Activated T-helper 17 cell treated with anti-CD3 and anti-CD28 coated beads, Interleukin-2, amount 50 U/mL, for 72 hours (primary cell): ENCODE data around the gene ROR2. TPM values are rescaled to one million over a fixed set of nuclear protein-coding genes. Genes with fewer than 3 reads are reported as not detected.
"Not testable (repeated sequence)": the region's sequence is repeated elsewhere in the genome, so short reads cannot be mapped to it uniquely, and the experiment has no call there.

ENCODE experiments used
- ATAC-seq: fragments of 150-1000 bp; cut with Tn5 transposase; replicated peaks from 2 replicates; pipeline ENCODE4 v1.10.0; 2021; ENCODE audit warnings: mild to moderate bottlenecking, moderate library complexity
- H3K27ac Mint-ChIP-seq: one replicate; pipeline ENCODE4 v1.8.0; 2022; ENCODE audit warnings: mixed read lengths
- H3K27me3 Mint-ChIP-seq: one replicate; pipeline ENCODE4 v1.8.0; 2022; ENCODE audit warnings: mixed read lengths
- H3K36me3 Mint-ChIP-seq: one replicate; pipeline ENCODE4 v1.8.0; 2022; ENCODE audit warnings: low read depth, mild to moderate bottlenecking, mixed read lengths
- H3K4me1 Mint-ChIP-seq: one replicate; pipeline ENCODE4 v1.8.0; 2022; ENCODE audit warnings: mixed read lengths
- H3K4me3 Mint-ChIP-seq: one replicate; pipeline ENCODE4 v1.8.0; 2022; ENCODE audit warnings: mild to moderate bottlenecking, mixed read lengths
- H3K9me3 Mint-ChIP-seq: one replicate; pipeline ENCODE4 v1.8.0; 2022; ENCODE audit warnings: mixed read lengths
- total RNA-seq, 2 donors: library from RNA; stranded (reverse); gene quantifications; one replicate each; pipeline ENCODE4 v1.2.3, GENCODE V29; 2022

The ROR2 gene
- total RNA-seq, 2 donors from 2014 or later: 0.08 TPM; not detected in 1

DNA sequence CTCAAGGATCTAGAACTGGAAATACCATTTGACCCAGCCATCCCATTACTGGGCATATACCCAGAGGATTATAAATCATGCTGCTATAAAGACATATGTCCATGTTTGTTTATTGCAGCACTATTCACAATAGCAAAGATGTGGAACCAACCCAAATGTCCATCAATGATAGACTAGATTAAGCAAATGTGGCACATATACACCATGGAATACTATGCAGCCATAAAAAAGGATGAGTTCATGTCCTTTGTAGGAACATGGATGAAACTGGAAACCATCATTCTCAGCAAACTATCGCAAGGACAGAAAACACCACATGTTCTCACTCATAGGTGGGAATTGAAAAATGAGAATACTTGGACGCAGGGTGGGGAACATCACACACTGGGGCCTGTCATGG lies 336.0 kb downstream of the ROR2 start:
- H3K36me3 Mint-ChIP-seq, H3K27me3 Mint-ChIP-seq, ATAC-seq: not testable (repeated sequence)

DNA sequence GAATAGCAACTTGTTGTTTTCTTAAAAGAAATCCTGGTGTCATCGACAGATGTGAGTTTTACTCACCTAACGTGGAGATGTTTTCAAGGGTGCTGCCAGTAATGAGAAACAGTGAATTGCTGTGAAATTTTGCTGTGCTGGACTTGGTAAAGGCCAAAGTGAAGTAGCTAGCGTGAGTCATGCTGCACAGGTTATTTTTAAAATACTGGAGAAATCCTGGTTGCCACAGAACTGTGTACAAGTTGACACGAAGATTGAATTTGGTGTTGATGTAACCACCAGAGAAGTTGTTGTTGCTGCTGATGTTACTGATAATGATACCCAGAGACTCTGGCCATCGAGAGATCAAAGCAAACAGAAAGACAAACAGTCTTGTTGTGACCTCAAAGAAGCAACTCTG lies 338.4 kb downstream of the ROR2 start:
- no peak overlapping the region for H3K4me3 Mint-ChIP-seq
- peaks cover 4% of the 10 kb centered on the region for H3K27me3 Mint-ChIP-seq
- no peak overlapping the region for H3K27ac Mint-ChIP-seq
- no peaks in the 10 kb centered on the region for H3K4me1 Mint-ChIP-seq
- no peak for ATAC-seq
- no peaks in the 10 kb centered on the region for H3K36me3 Mint-ChIP-seq
- no peaks in the 10 kb centered on the region for H3K9me3 Mint-ChIP-seq

More for the DNA sequence above, 336.0 kb downstream of the ROR2 start:
- H3K9me3 Mint-ChIP-seq, H3K4me1 Mint-ChIP-seq, H3K27ac Mint-ChIP-seq, H3K4me3 Mint-ChIP-seq: not testable (repeated sequence)

DNA sequence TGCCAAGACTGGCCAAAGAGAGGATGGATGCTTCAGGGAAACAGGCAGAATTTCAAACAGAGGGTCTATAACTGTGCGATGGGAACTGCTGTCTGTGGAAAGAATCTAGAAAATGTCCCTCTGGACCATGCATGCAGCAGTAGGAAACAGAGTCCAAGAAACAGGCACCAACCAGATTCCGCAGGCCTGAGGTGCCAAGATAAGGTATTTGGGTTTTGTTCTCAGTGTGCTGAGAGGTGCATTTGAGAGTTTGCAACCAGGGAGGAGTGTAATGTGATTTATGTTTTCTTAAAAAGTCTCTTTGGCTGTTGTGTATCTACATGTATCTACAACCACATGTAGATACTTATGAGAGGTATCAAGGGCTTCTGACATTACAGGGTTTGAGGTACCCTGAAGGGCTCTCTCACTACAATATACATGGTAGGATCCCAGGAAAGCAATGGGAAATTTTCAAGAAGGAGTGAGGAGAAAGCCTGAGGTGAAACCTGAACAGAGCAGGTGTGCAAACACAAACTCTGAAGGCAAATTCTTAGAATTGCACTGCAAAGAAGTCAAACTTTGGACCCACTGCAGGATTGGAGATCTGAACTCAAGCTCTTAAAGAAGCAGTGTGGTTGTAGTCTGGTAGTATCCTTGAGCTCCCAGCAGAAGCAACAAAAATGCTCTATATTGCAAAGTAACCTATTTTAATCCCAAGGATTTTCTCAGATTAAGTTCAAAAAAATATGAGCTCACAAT lies 343.6 kb downstream of the ROR2 start:
- ATAC-seq: no peak
- Mint-ChIP-seq H3K4me1 (no peaks in the 10 kb centered on the region), H3K27ac (no peak overlapping the region), H3K4me3 (no peak overlapping the region), H3K27me3 (peaks cover 33% of the 10 kb centered on the region), H3K36me3 (no peaks in the 10 kb centered on the region), H3K9me3 (no peaks in the 10 kb centered on the region)

DNA sequence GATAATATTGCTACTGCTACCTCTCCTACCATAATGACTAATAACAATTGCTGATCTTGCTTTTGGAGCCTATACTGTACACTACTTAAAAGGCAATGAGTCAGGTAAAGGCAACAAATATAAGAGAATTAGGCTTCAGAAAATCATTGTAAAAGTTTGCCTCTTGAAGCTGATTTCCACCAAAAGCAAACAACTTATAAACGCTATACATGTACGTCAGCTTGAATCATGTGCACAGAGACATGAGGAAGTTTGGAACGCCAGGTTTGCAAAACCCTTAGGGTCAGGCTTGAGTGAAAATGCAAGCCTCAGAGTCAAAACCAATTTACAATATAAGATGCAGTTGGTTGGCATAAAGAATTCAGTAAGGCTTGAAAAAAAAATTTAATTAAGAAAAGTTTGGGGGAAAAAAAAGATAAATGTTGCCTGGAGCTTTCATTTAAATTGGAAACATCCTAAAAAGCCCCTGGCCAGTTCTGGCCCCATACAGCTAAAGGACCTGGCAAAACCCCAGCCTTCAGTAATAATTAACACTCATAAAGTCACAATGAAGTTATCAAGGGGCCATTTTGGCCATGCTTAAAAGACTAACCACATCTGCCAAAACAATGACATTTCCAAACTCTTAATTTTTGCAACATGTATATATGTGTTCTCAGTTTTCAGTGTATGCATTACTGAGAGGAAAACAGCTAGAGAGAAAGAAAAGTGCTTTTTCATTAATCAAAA lies 345.4 kb downstream of the ROR2 start:
- no peak overlapping the region for H3K27ac Mint-ChIP-seq
- no peaks in the 10 kb centered on the region for H3K4me1 Mint-ChIP-seq
- no peaks in the 10 kb centered on the region for H3K36me3 Mint-ChIP-seq
- ATAC-seq: no peak
- H3K9me3 Mint-ChIP-seq: no peaks in the 10 kb centered on the region
- no peak overlapping the region for H3K4me3 Mint-ChIP-seq
- peaks cover 39% of the 10 kb centered on the region for H3K27me3 Mint-ChIP-seq

DNA sequence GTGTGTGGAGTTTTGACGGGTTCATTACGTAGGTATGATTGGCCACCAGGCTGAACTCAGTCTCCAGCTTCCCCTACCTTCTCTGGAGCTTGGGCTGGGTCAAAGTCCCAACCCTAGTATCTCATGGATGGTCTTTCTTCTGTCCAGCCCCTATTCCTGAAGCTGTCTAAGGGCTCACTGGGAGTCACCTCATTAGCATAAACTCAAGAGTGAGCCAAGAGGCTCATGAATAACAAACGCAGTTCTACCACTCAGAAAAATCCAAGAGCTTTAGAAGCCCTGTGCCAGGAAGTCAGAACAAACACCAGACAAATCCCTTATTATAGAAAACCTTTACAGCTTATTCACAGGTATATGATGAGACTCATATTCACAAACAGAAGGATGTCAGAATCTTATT lies 346.1 kb downstream of the ROR2 start:
- Mint-ChIP-seq H3K27me3 (peaks cover 39% of the 10 kb centered on the region), H3K9me3 (no peaks in the 10 kb centered on the region), H3K36me3 (no peaks in the 10 kb centered on the region), H3K4me3 (no peak overlapping the region), H3K27ac (no peak overlapping the region), H3K4me1 (no peaks in the 10 kb centered on the region)
- ATAC-seq: no peak

DNA sequence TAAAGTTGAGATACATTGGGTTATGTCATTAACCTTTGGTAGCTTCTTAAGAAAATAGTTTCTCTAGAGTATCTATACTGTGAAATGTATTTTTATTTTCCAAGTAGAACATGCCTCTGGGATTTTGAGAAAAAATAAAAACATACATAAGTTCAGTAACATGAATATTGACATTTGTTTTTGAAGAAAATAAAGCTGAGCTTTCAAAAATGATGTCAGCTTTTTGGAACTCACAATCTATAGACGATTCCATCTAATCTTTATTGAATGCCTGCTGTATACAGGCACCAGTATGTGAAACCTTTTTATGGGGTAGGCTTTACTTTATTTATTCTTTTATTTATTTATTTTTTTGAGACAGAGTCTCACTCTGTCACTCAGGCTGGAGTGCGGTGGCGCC lies 350.5 kb downstream of the ROR2 start:
- Mint-ChIP-seq H3K27ac (no peak overlapping the region), H3K36me3 (no peaks in the 10 kb centered on the region), H3K9me3 (no peaks in the 10 kb centered on the region), H3K4me1 (no peaks in the 10 kb centered on the region), H3K4me3 (no peak overlapping the region), H3K27me3 (peaks cover 29% of the 10 kb centered on the region)
- ATAC-seq: no peak

DNA sequence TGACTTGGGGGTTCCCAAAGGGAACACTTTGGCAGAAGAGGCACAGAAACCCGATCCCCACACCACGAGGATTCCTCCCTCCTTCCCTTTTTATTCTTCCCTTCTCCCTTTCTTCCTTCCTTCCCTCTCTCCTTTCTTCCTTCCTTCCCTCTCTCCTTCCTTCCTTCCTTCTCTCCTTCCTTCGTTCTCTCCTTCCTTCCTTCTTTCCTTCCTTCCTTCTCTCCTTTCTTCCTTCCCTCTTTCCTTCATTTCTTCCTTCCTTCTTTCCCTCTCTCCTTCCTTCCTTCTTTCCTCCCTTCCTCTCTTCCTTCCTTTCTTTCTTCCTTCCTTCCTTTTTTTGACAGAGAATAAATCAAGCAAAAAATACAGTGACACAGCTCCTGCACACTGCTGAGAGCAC lies 358.4 kb downstream of the ROR2 start:
- no peak overlapping the region for H3K4me3 Mint-ChIP-seq
- no peaks in the 10 kb centered on the region for H3K4me1 Mint-ChIP-seq
- no peaks in the 10 kb centered on the region for H3K36me3 Mint-ChIP-seq
- ATAC-seq: no peak
- H3K9me3 Mint-ChIP-seq: no peaks in the 10 kb centered on the region
- H3K27ac Mint-ChIP-seq: no peak overlapping the region
- peaks cover 18% of the 10 kb centered on the region for H3K27me3 Mint-ChIP-seq

DNA sequence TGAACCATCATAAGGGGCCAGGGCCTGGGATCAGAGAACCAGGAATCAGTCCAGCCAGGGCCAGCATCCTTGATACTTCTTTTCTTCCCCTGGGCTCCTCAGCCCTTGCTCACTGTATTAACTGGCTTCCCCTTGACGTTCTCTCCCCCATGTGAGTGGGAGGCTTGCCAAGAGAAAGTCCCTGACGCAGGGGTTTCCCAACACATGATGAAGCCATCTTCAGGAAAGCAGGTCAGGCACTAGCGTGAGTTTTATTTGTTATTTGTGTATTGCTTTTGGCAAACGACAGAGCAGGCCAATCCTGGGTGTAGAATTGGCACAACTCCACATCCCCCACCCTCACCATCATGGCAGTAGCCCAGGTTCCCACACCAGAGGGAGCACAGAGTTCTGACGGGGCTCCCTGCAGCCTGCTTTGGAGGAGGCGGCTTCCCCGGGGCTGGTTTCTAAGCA lies 360.9 kb downstream of the ROR2 start:
- Mint-ChIP-seq H3K27ac (no peak overlapping the region), H3K4me3 (no peak overlapping the region), H3K9me3 (peaks cover under 1% of the 10 kb centered on the region), H3K36me3 (no peaks in the 10 kb centered on the region), H3K27me3 (peaks cover 16% of the 10 kb centered on the region), H3K4me1 (no peaks in the 10 kb centered on the region)
- peak; percentile 21 for ATAC-seq

DNA sequence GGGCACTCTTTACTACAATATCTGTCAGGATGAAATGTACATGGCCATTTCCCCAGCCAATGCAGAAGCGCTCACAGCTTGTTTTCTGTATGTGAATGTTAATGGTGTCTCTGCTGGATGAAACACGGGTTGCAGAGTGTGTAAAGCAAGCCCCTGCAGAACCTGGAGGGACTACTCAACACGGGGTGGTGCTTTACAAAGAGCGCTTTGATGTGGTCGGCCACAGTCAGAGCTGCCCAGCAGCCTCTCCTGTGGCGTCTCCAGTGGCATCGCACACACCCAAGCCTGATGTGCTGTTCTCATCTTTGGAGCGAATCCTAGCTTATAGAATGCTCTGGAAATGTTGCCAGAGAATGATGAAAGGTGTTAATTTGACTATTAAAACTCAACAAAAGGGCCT lies 363.7 kb downstream of the ROR2 start:
- Mint-ChIP-seq H3K4me1 (no peaks in the 10 kb centered on the region), H3K9me3 (peaks cover 3% of the 10 kb centered on the region), H3K4me3 (no peak overlapping the region), H3K36me3 (no peaks in the 10 kb centered on the region), H3K27ac (no peak overlapping the region), H3K27me3 (peaks cover 16% of the 10 kb centered on the region)
- no peak for ATAC-seq

DNA sequence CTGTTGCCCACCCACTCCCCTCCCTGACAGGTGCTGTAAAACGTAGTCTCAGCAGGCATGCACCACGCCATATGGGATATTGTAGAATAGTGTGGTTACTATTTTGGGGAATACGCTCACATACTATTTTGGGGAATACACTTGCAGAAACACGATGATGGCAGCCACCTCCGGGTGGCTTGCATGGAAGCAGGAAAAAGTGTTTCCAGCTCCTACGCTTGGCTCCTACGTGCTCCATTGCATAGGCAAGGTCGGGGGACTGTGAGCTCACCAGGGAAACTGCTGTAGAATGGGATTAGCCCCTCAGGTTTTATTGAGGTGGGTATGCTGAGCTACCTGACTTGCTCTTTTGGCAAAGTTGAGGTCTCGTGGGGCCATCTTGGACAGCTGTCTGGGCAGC lies 366.1 kb downstream of the ROR2 start:
- H3K4me3 Mint-ChIP-seq: no peak overlapping the region
- no peak for ATAC-seq
- H3K9me3 Mint-ChIP-seq: peaks cover 3% of the 10 kb centered on the region
- H3K27me3 Mint-ChIP-seq: peaks cover 16% of the 10 kb centered on the region
- H3K4me1 Mint-ChIP-seq: no peaks in the 10 kb centered on the region
- no peak overlapping the region for H3K27ac Mint-ChIP-seq
- no peaks in the 10 kb centered on the region for H3K36me3 Mint-ChIP-seq

DNA sequence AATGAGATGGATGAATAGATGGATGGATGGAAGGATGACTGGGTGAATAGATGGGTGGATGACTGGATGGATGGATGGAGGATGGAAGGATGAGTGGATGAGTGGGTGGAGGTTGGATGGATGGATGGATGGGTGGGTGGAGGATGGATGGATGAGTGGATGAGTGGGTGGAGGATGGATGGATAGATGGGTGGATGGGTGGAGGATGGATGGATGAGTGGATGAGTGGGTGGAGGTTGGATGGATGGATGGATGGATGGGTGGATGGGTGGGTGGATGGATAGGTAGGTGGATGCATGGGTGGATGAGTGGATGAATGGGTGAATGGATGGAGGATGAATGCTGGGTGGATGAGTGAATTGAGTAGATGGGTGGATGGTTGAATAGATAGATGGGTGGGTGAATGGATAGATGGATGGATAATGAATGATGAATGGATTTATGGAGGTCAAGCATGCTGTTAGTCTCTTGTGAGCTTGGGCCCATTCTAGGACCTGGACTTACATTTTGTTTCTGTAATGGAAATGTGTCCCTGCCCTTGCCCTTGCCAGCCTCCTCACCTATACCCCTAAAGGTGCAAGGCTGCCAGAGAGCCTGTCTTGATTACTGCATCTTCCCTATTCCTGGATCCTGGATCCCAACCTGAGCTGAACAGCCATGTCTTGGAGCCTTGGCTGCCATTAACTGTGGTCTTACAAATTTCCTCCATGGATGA lies 366.7 kb downstream of the ROR2 start:
- Mint-ChIP-seq H3K36me3 (no peaks in the 10 kb centered on the region), H3K4me1 (no peaks in the 10 kb centered on the region), H3K4me3 (no peak overlapping the region), H3K27ac (no peak overlapping the region), H3K9me3 (peaks cover 3% of the 10 kb centered on the region), H3K27me3 (peaks cover 11% of the 10 kb centered on the region)
- ATAC-seq: no peak

DNA sequence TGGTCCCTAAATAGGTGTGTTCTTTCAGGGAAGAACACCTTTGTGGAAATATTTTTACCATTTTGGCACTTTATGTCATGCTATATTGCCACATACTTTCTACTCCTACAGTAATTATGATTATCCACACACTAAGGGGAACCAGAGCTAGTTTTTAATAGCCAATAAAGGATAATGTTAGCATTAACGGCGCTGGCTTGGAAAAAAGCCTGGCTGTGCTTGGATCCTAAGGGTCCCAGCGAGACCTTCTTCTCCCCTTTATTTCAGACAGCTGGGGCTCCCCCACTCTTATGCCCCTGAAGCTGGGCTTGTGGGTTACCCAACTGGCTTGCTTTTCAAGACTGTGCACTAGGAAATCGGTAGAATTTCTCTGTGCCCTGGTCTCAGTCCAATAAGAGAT lies 367.8 kb downstream of the ROR2 start:
- no peaks in the 10 kb centered on the region for H3K4me1 Mint-ChIP-seq
- H3K9me3 Mint-ChIP-seq: peaks cover 3% of the 10 kb centered on the region
- peaks cover 11% of the 10 kb centered on the region for H3K27me3 Mint-ChIP-seq
- H3K36me3 Mint-ChIP-seq: no peaks in the 10 kb centered on the region
- no peak for ATAC-seq
- no peak overlapping the region for H3K4me3 Mint-ChIP-seq
- H3K27ac Mint-ChIP-seq: no peak overlapping the region

DNA sequence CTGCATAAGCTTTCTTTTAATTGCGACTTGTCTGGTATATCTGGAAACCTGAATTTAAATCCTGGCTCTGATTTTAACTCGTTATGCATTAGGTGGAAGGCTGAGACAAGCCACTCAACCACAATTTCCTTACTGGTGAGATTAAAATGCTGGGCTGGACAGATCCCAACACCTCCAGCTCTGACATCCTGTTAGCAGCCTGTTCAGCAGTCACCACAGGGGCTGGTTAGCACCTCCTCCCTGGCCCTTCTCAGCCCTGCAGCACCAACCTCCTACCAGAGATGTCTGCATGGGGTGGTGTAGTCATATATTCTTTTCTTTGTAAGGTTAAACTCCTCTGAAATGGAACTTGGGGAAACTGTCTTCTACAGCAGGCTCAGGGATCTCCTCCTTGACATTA lies 369.9 kb downstream of the ROR2 start:
- Mint-ChIP-seq H3K9me3 (peaks cover 3% of the 10 kb centered on the region), H3K4me3 (no peak overlapping the region), H3K4me1 (no peaks in the 10 kb centered on the region), H3K27ac (no peak overlapping the region), H3K27me3 (peaks cover 11% of the 10 kb centered on the region), H3K36me3 (no peaks in the 10 kb centered on the region)
- no peak for ATAC-seq

DNA sequence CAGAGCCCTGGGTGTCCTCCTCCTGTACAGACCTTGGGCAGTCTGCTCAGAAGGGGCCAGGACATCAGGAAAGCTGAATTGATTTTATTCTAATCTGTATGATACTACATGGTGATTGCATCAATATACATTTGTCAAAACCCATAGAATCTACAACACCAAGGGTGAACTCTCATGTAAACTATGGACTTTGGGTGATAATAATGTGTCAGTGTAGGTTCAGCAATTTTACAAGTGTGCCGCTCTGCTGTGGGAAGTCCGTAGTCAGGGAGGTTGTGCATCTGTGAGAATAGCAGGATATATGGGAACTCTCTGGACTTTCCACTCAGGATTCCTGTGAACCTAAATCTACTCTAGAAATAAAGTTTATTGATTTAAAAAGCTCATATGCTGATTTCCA lies 371.1 kb downstream of the ROR2 start:
- Mint-ChIP-seq H3K27me3 (peaks cover 8% of the 10 kb centered on the region), H3K36me3 (no peaks in the 10 kb centered on the region), H3K4me3 (no peak overlapping the region), H3K9me3 (peaks cover under 1% of the 10 kb centered on the region), H3K4me1 (no peaks in the 10 kb centered on the region), H3K27ac (no peak overlapping the region)
- no peak for ATAC-seq

DNA sequence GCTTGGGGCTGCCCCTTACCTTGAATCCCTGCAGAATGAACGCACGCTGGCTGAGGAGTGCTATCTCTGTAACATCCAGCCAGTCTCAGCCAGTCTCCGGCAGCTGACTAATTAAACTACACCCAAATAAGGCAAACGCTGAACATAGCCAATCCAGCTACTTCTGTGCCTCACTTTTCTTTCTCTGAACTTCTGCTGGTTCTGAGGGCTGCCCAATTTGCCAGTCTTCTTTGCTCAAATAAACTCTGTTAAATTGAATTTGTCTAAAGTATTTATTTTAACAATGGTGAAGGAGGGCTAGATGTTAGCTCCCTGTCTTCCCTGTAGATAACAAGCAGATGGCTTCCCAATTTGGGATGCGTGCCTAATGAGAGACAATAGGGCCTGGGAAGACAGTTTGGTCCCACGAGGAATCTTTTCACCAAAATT lies 372.4 kb downstream of the ROR2 start:
- ATAC-seq: no peak
- Mint-ChIP-seq H3K36me3 (no peaks in the 10 kb centered on the region), H3K27ac (no peak overlapping the region), H3K4me1 (no peaks in the 10 kb centered on the region), H3K4me3 (no peak overlapping the region), H3K27me3 (peaks cover 6% of the 10 kb centered on the region), H3K9me3 (peaks cover 2% of the 10 kb centered on the region)
